HG02938 (cell line): ENCODE results near the gene LGI1.
A peak's percentile ranks its signal among the peaks of the same experiment; 100 is the strongest.

Source experiments
- ATAC-seq: cut with Tn5 transposase; IDR thresholded peaks from one replicate; pipeline ENCODE4 v1.9.1; 2021; ENCODE audit warnings: mild to moderate bottlenecking, moderate library complexity; ENCODE audit not compliant: unreplicated experiment

Gene LGI1

DNA sequence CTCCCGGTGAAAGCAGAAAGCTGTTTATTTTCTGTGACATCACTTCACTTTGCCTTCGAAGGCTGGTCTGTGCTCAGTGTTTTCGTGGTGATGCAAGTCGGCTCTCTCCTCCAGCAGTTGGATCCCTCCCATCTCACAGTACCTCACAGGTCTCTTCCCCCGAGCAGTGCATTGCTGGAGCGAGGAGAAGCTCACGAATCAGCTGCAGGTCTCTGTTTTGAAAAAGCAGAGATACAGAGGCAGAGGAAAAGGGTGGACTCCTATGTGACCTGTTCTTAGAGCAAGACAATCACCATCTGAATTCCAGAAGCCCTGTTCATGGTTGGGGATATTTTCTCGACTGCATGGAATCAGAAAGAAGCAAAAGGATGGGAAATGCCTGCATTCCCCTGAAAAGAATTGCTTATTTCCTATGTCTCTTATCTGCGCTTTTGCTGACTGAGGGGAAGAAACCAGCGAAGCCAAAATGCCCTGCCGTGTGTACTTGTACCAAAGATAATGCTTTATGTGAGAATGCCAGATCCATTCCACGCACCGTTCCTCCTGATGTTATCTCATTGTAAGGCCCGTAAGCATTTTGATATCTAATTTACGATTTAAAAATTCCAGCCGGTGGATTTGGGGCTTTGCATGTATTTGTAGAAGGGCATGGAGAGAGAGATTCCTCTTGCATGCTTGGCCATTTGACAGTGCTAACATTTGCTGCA, at the start of gene LGI1:
TSS of gene LGI1 (plus strand) at position 136 of the 707 bp plus-strand sequence. CDS start at position 345, 209 bp downstream.
- no peak for ATAC-seq

DNA sequence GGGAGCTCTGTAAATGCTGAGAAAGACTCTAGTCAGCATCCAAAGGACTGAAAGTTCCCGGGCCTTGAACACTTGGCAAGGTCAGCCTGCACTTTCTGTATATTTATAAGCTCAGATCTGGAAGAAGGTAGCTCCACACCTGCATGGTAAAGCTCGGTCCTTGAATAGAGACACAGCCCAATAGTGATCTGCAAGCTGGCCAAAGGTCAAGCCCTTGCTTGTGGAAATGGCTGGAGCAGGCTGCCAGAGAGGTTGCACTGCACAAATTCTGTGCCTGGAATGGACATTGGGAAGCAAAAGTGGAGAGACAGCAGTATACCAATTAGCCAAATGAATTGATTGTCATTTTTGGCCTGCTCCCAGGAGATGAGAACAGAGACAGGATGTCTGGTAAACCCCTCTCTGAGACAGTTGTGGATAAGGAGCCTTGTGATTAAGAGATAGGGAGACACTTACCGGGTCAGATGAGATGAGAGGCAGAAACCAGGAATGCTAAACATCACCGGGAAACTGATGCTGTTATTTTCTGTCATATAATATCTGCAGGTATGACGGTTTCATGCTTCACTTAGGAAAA, 47.3 kb upstream of the LGI1 start:
- ATAC-seq = no peak

DNA sequence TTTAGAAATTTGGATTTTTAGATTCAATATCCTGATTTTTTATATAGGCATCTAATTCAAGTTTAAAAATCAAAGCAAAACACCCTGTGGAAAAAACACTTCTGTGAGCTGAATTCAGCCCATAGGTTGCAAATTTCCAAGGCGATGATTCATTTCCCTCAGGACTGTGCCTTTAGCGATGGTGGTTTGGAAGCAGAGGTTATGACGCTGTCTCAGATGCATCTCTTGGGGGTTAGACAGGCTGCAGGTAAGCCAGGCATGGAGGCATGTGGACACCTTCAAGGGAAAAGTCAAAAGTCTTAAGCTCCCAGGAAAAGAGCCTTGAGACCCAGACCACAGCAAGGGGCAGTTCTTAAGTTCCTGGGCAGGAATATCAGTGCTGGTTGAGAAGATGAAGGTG, 45.8 kb upstream of the LGI1 start:
- ATAC-seq = no peak

DNA sequence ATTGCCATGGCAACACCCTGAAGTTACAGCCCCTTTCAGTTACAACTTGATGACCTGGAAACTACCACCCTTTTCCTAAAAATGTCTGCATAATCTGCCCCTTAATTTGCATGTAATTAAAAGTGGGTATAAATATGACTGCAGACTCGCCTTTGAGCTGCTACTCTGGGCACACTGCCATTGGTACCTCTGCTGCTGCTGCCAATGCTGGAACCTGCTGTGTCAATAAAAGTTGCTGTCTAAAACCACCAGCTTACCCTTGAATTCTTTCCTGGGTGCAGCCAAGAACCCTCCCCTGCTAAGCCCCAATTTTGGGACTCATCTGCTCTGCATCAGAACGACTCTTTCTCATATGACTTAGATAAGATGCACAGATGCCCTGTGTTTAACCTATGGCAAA, 45.1 kb upstream of the LGI1 start:
- no peak for ATAC-seq

DNA sequence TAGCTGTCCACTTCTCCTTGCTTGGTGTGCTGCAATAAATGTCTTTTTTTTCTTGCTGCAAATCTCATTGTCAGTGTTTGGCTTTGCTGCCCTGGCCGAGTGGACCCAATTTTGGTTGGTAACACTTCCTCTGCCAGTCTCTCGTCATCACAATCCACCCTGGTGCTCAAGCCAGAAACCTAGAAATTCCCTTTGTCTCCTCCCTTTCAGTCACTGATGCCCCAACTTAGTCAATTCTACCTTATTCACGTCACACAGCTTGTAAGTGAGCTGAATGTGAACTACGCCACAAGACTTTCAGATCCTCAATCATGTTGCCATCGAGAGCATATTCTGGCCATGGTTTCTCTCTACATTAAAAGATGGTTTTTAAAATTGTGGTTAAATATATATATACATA, 42.4 kb upstream of the LGI1 start:
- ATAC-seq = peak; percentile 95

DNA sequence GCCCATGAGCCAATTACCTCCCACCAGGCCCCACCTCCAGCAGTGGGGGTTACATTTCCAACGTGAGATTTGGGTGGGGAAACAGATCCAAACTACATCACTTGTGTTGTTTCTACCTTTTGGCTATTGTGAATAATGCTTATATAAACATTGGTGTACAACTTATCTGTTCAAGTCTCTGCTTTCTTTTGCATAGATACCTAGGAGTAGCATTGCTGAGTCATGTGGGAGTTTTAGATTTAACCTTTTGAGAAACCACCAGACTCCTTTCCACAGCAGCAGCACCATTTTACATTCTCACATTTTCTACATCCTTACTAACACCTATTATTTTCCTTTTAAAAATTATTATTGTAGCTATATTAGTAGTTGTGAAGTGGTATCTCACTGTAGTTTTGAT, 41.0 kb upstream of the LGI1 start:
- ATAC-seq = no peak

DNA sequence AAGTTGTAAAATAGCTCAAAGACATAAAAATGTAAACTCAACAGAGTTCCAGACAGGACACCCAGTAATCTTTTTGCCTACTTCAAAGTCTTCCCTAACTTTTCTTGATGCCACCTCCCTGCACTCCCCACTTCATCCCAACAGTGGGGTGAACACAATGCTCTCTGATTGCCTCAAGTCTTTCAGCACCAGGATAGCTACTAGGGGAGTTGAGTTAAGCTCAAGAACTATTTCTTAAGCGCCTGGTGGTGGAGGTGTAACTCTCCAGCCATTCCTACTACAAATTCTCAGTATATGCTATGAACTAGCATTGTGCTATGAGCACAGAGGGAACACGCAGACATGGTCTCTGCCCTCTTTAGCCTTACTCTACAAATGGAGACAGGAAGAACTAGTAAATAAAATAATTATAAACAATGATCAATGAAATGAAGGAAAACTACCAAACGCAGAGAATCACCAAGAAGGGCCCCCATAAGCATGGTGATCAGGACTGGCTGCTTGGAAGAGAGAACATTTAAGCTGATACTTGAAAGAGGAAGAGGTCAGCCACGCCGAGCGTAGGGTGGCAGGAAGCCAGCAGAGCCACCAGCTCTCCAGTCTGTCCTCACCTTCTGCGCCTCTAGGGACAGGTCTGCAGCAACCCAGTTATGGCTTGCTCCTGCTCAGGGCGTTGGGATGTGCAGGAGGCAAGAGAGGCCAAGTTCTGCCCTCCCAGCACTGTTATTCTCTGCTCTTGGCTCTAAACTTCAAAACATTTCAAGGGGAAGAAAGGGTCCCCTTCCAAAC, 38.6 kb upstream of the LGI1 start:
- ATAC-seq = peak; percentile 36

DNA sequence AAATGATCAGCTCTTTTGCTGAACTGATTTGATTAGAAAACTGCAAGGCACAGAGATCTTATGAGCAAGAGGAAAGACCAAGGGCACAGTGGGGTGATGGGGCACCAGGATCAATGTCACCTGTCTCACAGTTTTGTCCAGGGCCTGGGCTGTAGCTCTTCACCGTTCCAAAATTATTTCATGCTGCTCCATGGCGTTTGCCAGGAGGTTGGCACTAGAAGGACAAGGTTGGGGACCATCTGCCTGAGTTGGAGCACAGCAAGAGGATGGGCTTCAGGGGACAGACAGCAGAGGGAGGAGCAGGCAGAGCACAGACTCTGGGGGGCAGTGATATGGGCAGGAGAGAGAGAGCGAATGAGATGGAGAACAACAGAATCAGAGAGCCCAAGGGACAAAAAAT, 37.8 kb upstream of the LGI1 start:
- no peak for ATAC-seq

DNA sequence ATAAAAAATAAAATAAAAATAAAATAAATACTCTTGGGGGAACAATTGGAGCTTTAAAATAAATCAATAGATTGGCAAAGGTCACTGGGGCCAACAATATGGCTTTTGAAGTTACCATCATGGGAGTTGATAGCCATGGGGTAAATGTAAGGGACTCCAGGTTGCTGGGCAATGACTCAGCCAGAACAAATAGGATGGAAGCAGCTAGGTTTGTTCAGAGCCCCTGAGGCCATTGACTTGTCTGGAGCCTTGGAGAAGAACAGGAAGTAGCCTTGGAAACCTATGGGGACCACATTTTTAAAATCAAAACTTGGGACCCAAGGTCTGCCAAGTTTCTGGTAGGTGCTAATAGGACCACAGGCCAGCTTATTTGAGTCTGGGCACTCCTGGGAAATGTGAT, 35.2 kb upstream of the LGI1 start:
- ATAC-seq = no peak

DNA sequence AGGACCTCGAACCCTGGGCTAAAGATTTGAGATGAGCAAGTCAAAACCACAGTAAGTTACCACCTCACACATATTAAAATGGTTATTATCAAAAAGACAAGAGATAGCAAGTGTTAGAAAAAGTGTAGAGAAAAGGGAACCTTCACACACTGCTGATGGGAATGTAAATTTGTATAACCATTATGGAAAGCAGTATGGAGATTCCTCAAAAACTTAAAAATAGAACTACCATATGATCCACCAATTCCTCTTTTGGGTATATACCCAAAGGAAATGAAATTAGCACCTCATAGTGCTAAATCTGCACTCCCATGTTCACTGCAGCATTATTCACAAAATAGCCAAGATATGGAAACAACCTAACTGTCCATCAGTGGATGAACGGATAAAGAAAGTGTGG, 34.6 kb upstream of the LGI1 start:
- ATAC-seq = no peak

DNA sequence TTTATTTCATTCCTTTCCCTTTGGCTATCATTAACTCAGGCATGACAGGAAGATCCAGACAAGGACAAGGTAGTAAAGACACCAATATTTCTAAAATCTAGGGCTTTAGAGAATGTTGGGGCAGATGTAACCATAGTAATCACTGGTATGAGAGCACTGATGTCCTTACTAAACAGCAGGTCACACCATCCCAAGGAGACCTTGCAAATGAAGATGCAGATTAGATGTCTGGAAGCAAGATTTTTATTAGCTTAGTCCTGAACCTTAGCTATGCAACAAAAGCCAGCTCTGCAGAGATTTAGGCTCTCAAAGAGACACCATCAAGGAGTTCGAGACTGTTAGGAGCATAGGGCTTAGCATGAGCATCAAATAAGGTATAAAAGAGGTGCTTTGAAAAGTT, 31.7 kb upstream of the LGI1 start:
- ATAC-seq = no peak

DNA sequence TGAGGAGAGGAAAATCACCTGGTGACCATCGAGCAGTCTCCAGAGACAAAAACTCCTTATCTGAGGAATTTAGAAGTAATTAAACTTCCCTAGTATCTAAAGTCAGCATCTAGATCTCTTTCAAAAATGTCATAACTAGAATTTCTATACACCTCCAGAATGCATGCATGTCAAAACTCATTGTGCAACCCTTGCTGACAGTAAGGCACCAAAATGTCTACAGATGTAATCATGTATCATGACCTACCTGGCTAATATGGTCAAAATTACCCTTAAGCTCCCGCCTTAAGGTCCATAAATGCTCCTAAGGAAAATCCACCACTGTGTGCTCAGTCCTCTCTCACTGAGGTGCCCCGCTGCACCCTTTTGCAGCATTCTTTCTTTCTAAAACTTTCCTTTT, 16.4 kb upstream of the LGI1 start:
- ATAC-seq = no peak

DNA sequence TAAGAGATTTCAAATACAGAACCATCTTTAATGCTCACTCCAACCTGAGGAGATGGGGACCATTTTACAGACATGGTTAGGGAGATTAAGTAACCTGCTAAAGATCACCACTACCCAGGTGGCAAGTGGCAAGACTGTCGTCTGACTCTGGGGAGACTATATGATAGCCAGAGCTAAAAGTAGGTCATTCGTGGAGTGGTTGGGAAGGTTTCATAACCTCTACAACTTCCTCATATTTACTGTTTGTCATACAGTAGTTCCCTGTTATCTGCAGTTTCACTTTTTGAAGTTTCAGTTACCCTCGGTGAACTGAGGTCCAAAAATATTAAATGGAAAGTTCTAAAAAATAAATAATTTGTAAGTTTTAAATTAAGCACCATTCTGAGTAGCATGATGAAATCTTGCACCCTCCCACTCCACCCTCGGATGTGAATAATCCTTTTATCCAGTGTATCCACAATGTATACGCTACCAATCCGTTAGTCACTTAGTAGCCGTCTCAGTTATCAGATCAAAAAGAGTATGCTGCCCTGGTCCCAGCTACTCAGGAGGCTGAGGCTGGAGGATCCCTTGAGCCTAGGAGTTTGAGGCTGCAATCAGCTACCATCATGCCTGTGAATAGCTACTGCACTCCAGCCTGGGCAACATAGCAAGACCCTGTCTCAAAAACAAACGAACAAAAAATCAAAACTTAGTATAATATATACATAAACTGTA, 14.9 kb upstream of the LGI1 start:
- peak; percentile 89 for ATAC-seq

DNA sequence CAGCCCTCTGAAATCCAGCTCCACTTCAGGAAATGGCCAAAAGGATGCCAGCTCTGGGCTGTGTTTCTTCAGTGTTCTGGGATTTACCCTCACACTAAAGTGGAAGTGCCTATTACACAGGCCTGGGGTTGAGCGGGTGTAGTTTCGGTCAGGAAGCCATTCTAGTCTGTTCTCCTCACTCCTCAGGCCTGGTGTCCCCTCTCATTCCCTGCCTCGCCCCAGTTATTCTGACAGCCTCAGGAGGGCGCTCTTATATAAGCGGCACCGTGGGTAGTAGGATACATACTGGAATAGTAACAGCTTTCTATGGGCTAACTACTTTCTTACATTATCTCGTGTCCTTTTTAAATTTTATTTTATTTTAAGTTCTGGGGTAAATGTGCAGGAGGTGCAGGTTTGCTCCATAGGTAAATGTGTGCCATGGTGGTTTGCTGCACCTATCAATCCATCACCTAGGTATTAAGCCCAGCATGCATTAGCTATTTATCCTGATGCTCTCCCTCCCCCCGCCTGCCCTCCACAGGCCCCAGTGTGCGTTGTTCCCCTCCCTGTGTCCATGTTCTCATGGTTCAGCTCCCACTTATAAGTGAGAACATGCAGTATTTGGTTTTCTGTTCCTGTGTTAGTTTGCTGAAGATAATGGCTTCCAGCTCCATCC, 12.2 kb upstream of the LGI1 start:
- ATAC-seq = no peak

DNA sequence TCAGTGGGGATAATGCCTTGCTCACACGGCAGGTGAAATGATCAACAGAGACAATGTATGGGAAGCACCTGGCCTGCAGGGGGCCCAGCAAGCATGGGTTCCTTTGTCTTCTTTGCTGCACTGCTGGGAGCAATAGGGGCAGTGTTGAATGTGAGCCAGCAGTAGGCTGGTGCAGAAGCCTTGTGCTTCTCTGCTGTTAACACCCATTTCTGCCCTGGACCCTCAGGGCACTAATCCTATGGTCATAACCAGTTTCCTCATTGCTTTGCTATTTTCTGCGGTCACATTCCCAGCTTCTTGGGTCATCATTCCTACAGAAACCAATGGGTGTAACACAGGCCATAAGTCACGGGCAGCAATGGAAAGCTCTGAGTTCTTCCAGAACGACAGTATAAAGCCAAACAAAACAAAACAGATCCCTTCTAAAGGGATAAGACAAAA, 10.9 kb upstream of the LGI1 start:
- no peak for ATAC-seq

DNA sequence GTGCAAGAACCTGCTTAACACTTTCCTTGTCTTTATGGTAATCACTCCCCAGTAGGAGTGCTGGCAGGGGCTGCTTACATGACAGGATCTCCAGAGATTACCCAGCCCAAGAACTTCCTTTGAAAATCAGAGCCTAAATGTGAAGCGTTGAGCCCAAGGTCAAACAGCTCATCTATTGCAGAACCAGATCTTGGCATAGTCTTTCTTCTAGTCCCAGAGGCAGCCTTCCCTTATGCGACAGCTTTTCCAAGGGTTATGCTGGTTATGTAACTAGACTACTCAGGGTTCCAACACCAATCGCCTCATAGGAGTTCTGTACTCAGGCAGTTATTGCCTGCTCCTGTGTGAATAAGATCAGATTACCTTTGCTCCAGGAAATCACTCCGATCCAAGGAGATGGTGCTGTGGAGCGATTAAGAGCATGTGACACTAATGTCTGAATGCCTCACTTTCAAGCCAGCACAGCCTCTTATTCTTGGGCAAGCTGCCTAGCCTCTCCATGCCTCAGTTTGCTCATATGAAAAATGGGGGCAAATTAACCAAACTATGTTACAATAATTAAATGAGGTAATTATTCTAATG, 8.4 kb upstream of the LGI1 start:
- ATAC-seq = no peak

DNA sequence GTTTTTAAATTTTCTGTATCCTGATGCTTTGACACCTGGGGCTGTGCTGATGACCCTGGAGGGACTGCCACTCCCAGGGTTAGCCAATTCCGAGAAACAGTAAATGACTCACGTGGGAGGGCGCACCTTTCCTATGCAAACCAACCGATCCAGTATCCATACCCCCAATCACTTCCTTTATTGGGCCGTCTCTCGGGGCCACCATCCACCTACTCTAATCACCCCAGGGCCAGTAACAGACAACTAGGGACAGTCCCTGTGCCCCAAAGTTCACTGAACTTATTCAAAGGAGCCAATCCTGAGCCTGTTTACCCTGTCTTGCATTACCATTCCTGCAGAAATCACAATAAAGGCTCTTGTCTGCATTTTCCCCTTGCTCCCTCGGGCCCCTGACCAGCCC, 6.6 kb upstream of the LGI1 start:
- ATAC-seq = no peak

DNA sequence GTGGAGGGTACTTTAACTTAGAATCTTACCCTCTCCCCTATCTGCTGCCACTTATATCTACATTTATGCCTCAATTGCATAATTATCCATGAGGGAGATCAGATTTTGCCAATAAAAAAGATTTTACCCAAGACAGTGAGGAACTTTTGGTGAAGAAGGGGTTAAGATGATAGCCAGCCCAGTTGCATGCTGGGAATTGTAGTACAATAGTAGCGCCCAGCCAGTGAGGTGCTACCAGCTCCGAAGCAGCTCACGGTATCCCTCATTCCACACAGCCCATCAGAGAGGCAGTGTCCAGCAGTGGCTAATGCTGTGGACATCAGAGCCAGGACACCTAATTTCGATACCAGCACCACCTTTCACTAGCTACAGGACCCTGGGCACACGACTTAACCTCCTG, 5.9 kb upstream of the LGI1 start:
- ATAC-seq = peak; percentile 49

DNA sequence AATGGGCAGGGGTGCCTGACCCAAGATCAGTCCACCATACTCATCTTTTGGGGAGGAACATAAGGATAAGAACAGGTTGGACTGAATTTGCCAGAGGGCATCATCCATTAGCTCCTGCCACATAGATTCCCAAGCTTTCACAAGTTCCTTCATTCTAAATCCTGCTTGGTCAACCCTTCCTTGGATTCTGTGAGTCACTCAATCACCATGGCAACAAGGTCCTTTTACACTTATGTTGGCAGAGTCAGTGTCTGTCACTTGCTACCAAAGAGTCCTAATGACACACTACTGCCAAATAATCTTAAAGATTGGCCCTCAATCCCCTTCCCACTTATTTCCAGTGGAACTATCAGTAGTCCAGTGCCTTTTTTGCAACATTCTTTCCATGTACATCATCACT, 5.0 kb upstream of the LGI1 start:
- no peak for ATAC-seq

DNA sequence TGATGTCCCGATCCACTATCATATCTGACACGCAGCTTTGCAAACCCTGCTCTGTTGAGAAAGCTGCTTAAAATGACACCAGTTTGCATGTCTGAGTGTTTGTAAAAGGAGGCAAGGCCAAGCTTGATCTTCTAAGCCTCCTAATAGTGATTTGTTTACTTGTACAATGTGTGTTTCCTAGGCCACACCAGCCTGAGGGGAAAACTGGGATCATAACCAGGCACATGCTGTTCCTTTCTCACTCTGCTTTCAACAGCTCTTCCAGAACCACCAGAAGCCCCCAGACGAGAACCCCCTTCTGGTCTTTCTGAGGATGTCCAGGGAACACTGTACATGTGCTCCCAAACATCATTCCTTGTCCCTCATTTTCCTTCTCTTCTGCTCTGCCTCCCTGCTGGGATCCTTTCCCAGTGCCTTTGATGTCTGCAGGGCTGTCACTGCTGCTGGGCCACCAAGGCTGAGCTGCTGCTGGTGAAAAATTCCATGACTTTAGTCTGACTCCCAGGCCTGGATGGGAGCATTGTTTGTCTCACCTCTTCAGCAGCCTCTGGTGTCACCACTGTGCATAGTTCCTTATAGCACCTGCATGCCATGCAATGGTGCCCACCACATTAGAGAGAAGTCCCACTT, 4.0 kb upstream of the LGI1 start:
- no peak for ATAC-seq
